NCI-H2196 (cell line): ENCODE results near the gene TICRR.
"Not testable (repeated sequence)": the region's sequence is repeated elsewhere in the genome, so short reads cannot be mapped to it uniquely, and the experiment has no call there.

Source experiments
- DNase-seq: peaks from one replicate; lab custom pipeline; 2025; ENCODE audit not compliant: unreplicated experiment; lab: John Stamatoyannopoulos, UW

TICRR gene

GRCh38 chr15:89559769-89560264 is 15.5 kb upstream of the TICRR start:
- no peak for DNase-seq

- no peak for DNase-seq
Measured at GRCh38 chr15:89566181-89566580, 9.1 kb upstream of the TICRR start.

- DNase-seq: no peak
Measured at GRCh38 chr15:89566621-89567294, 8.5 kb upstream of the TICRR start.

DNA sequence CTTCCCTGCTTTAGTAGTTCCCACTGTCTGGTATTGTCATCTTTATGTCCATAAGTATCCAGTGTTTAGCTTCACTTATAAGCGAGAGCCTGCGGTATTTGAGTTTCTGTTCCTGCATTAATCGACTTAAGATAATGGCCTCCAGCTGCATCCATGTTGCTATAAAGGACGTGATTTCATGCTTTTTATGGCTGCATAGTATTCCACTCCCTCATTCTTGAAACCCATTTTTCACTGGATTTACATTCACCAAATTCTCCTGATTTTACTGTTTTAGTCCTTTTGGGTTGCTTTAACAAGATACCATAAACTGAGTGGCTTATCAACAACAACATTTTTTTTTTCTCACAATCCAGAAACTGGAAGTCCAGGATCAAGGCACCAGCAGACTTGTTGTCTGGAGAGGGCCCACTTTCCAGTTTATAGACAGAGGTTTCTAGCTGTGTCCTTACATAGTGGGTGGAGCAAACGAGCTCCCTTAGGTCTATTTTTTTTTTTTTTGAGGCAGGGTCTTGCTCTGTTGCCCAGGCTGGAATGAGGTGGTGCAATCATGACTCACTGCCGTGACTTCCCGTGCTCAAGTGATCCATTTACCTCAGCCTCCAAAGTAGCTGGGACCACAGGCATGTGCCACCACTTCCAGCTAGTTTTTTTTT is 6.1 kb upstream of the TICRR start:
- no peak for DNase-seq

GRCh38 chr15:89575656-89576416 is 567 bp downstream of the TICRR start:
- DNase-seq: no peak

DNA sequence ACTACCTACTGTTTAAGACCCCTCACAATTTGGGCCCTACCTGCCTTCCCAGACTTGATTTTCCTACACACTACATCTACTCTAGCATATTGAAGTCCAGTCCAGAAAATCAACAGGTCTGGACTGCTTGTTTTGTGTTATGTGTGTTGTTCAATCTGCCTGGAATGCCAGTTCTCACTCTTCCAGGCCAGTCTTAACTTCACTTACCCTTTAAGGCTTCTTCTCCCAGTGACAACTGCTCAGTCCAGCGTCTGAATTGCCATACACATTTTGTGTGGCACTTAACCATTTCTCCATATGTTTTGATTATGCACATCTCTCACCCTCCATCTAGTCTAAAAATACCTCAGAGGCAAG is 1.1 kb downstream of the TICRR start:
- DNase-seq: no peak

- no peak for DNase-seq
Measured at GRCh38 chr15:89577776-89578115, 2.5 kb downstream of the TICRR start.

DNA sequence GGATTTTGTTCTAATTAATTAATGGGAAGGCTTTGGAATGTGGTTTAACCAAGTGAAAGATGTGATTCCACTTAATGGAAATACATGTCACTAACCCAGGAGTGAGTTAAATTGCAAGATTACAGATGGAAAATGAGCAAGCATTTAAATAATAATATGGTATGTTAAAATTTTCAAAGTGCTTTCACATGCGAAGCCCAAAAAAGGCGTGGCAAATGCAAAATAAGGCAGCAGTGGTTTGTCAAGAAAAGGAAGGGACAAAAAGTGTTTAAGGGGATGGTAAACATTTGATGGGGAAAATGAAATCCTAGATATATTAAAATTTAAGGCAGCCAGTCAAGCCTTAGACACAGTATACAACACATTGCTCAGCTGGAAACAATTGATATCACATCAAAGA is 2.9 kb downstream of the TICRR start:
- DNase-seq: no peak

DNA sequence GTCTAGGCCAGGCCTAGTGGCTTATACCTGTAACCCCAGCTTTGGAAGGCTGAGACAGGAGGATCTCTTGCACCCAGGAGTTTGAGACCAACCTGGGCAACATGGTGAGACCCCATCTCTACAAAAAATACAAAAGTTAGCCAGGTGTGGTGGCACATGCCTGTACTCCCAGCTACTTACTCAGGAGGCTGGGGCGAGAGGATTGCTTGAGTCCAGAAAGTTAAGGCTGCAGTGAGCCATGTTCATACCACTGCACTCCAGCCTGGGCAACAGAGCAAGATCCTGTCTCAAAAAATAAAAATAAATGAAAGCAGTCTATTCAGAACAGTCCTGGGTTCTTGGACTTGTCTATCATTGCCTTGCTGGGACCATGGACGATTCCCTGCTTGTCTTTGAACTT is 5.5 kb downstream of the TICRR start:
- not testable (repeated sequence) for DNase-seq

GRCh38 chr15:89586651-89587050 is 11.4 kb downstream of the TICRR start:
- no peak for DNase-seq

DNA sequence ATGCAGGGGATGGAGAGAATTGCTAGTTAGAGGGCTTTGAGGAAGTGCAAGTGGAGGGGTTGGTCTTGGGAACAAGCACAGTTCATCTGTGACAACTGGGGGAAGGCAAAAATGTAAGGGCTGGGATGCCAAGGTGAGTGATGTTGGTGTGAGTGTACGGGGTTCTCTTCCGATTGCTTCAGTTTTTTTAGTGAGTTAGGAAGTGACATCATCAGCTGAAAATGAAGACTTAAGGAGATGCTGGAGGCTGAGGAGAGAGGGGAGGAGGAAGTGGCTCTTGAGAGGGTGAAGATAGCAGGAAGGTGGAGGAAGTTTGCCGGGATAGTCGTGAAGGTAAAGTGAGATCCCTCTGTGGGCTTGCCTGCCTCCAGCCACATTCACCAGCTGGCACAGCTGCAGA is 12.7 kb downstream of the TICRR start:
- DNase-seq: no peak

- DNase-seq: no peak
Measured at GRCh38 chr15:89591834-89592233, 16.6 kb downstream of the TICRR start.

- DNase-seq: no peak
Measured at GRCh38 chr15:89593018-89593417, 17.7 kb downstream of the TICRR start.

GRCh38 chr15:89599021-89599420 is 23.8 kb downstream of the TICRR start:
- no peak for DNase-seq

GRCh38 chr15:89611317-89611716 is 36.0 kb downstream of the TICRR start:
- DNase-seq: no peak

DNA sequence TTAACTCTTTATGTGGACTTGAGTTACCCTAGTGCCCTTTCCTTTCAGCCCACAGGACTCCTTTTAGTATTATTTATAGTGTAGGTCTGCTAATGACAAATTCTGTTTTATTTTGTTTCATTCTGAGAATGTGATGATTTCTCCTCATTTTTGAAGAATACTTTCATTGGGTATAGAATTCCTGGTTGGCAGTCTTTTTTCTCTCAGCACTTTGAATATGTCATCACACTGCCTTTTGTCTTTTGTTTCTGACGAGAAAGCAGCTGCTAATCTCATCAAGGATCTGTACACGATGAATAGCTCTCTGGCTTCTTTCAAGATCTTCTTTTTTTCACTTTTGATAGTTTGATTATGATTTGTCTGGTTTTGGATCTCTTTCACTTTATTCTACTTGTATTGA is 37.8 kb downstream of the TICRR start:
- DNase-seq: no peak

DNA sequence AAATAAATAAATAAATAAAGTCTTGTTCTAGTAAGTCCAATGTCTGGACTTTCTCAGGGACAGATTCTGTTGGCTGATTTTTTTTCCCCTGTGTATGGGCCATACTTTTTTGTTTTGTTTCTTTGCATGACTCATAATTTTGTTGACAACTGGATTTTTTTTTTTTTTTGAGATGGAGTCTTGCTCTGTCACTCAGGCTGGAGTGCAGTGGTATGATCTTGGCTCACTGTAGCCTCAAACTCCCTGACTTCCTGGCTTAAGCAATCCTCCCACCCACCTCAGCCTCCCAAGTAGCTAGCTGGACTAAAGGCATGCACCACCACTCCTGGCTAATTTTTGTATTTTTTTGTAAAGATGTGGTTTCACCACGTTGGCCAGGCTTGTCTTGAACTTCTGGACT is 38.9 kb downstream of the TICRR start:
- no peak for DNase-seq

- DNase-seq: no peak
Measured at GRCh38 chr15:89615135-89615534, 39.9 kb downstream of the TICRR start.

DNA sequence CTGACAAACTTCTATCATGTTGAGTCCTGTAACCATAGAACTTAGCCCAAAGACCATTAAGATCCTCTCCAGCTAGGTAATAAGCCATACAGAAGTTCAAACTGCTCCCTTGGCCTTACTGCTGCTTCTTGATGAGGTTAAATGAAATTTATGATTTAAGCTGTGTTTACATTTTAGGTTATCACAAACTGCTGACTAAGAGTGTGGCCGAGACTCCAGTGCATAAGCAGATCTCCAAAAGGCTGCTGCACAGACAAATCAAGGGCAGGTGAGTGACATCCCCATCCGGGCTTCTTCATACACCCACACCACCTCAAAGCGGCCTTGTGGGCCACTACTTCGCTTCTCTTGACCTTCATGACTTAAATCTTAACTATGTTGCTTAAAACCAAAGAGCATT is 41.0 kb downstream of the TICRR start:
- DNase-seq: no peak

DNA sequence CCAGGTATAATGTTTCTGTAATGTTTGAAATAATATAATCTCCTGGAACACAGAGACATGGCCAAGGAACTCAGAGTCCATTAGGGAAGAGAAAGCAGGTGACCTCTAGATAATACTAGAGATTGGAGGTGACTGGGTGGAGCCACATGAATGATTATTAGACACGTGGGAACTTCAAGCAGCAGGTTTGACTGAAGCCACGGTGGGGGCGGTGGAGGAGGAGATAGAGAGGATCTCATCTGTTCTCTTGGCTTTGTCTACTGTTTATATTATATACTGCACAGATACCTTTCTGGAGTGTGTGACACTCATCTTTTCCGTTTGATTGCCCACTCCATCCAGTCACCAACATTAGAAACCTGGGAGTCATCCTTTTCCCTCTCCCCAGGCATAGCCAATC is 46.3 kb downstream of the TICRR start:
- no peak for DNase-seq

- no peak for DNase-seq
Measured at GRCh38 chr15:89623165-89623564, 47.9 kb downstream of the TICRR start.

DNA sequence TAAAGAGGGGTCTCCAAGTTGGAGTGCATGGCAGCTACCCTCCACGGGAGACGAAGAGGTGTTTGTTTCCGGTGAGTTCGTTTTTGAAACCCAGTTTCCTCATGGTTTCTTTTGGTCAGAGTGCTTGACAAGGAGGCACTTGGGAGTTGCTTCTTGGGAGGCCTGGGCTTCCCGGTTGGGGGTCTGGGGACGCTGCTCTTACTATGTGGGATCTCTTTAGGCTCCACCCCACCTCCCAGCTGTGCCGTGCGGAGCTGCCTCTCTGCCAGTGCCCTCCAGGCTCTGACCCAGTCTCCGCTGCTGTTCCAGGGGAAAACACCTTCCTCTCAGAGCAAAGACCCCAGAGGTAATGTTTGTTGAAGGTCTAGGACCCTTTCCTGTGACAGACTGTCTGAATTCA is 50.4 kb downstream of the TICRR start:
- no peak for DNase-seq
